Esophagus squamous epithelium (tissue), 5 donors: ENCODE results near the gene FMNL1. TPM values are rescaled to one million over a fixed set of nuclear protein-coding genes. Genes with fewer than 3 reads are reported as not detected.
A peak's percentile ranks its signal among the peaks of the same experiment; 100 is the strongest.
"Not testable (repeated sequence)": the region's sequence is repeated elsewhere in the genome, so short reads cannot be mapped to it uniquely, and the experiment has no call there.

ENCODE experiments used
- DNase-seq: peaks from one replicate; lab custom pipeline; 2025; lab: John Stamatoyannopoulos, UW
- H3K27ac ChIP-seq, 4 donors: fragments of 200-600 bp; sonication (generic); one replicate each; pipeline ENCODE4 v1.5.1; 2016 to 2019; ENCODE audit warnings: mild to moderate bottlenecking in 1 of 4
- H3K27me3 ChIP-seq, 4 donors: fragments of 200-600 bp; sonication (generic); 1 replicate in 3 of 4; 2 replicates in 1 of 4; pipeline versions ENCODE4 v1.5.1 to v1.6.0; 2017 to 2021; ENCODE audit warnings: antibody characterized with exemption in 1 of 4
- H3K36me3 ChIP-seq, 3 donors: fragments of 200-600 bp; sonication (generic); one replicate each; pipeline ENCODE4 v1.5.1; 2016 to 2019
- H3K4me1 ChIP-seq, 3 donors: fragments of 200-600 bp; sonication (generic); one replicate each; pipeline ENCODE4 v1.5.1; 2017 to 2019
- H3K4me3 ChIP-seq, 4 donors: fragments of 200-600 bp; sonication (generic); 1 replicate in 3 of 4; 2 replicates in 1 of 4; pipeline ENCODE4 v1.5.1; 2016 to 2019; ENCODE audit warnings: mild to moderate bottlenecking in 2 of 4, moderate library complexity in 1 of 4
- H3K9me3 ChIP-seq, 3 donors: fragments of 200-600 bp; sonication (generic); one replicate each; pipeline ENCODE4 v1.5.1; 2016 to 2019
- POLR2A ChIP-seq, 4 donors: fragments of 450-650 bp; IDR thresholded peaks; one replicate each; pipeline ENCODE4 v1.6.1; 2017; ENCODE audit warnings: antibody characterized with exemption in 4 of 4, mild to moderate bottlenecking in 4 of 4, moderate library complexity in 3 of 4
- WGBS, 2 donors: methylation state at CpG; one replicate each; pipeline ENCODE4 v1.1.5; 2018; 5-methylcytosine and 5-hydroxymethylcytosine counted together
- intact Hi-C: fragments of 100-400 bp; cut with DNase I; formaldehyde crosslinking; loops from one replicate; pipeline ENCODE4 v1.15.0; 2022
- total RNA-seq, 4 donors: library from RNA; depleted of rRNA; stranded (reverse); fragments of >200 nt; gene quantifications; one replicate each; pipeline ENCODE4 v1.1.0, GENCODE V29; 2016
- TF ChIP-seq, protein P1 (sequence below), 6 experiments: fragments of 450-650 bp in 4 of 6; fragments of 200-600 bp in 2 of 6; sonication (generic) in 2 of 6; IDR thresholded peaks; one replicate each; pipeline ENCODE4 v1.5.1; 2016 to 2019; ENCODE audit warnings: antibody characterized with exemption in 6 of 6, mild to moderate bottlenecking in 4 of 6, moderate library complexity in 4 of 6
- donor health status: DM: yes; HTN: yes; CAD: no.

FMNL1 gene
- total RNA-seq, 4 donors from 2014 or later, result 3.5 to 16.8 (median 6.9) TPM

DNA sequence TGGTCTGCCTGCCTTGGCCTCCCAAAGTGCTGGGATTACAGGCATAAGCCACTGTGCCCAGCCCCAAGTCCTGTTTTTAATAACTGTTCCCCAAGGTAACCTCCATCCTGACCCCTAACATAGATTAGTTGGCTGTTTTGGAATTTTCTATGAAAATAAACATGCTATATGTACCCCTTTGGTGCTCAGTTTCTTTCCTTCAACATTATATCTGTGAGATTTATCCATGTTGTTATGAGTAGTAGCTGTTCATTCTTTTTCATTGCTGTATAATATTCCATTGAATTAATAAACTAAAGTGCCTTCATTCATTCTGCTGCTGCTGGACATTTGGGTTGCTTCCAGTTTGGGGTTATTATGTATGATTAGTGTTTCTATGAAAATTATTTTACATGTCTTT lies 26.3 kb upstream of the FMNL1 start:
- TF ChIP-seq, protein P1, sequence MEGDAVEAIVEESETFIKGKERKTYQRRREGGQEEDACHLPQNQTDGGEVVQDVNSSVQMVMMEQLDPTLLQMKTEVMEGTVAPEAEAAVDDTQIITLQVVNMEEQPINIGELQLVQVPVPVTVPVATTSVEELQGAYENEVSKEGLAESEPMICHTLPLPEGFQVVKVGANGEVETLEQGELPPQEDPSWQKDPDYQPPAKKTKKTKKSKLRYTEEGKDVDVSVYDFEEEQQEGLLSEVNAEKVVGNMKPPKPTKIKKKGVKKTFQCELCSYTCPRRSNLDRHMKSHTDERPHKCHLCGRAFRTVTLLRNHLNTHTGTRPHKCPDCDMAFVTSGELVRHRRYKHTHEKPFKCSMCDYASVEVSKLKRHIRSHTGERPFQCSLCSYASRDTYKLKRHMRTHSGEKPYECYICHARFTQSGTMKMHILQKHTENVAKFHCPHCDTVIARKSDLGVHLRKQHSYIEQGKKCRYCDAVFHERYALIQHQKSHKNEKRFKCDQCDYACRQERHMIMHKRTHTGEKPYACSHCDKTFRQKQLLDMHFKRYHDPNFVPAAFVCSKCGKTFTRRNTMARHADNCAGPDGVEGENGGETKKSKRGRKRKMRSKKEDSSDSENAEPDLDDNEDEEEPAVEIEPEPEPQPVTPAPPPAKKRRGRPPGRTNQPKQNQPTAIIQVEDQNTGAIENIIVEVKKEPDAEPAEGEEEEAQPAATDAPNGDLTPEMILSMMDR (IDR thresholded peaks at IDR 0.05), result no peak
- no peak for TF ChIP-seq POLR2A (IDR thresholded peaks at IDR 0.05)
- no peaks in the 10 kb centered on the region for H3K9me3 ChIP-seq
- no peaks in the 10 kb centered on the region for H3K27me3 ChIP-seq
- no peak overlapping the region for H3K27ac ChIP-seq
- H3K36me3 ChIP-seq, result no peaks in the 10 kb centered on the region
- H3K4me1 ChIP-seq, result peaks cover 3 to 20% (median 3%) of the 10 kb centered on the region in 3 donors
- intact Hi-C loops, result no loop called here
- no peak overlapping the region for H3K4me3 ChIP-seq
- no peak for DNase-seq

DNA sequence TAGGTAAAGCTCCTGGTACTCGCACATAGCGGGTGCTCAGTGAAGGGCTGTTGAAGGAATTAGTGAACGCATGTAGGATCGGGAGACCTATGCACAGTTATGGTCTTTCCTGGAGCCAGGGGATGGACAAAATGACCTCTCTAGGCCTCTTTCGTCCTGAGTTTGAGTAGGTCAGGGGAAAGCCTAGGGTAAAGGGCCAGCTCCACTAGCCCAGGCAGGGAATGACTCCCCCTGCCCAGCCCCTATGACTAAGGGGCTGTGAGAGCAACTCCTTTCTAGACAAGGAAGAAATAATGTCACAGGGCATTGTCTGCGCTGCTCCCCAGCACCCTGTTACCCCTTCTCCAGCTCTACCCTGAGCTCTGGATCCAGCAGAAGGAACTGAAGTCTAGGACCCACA lies 24.6 kb upstream of the FMNL1 start:
- Histone ChIP-seq H3K27ac (peak overlapping the region in 3 of 4 donors; percentile 49 to 62 (median 60)), H3K36me3 (no peaks in the 10 kb centered on the region), H3K9me3 (no peaks in the 10 kb centered on the region), H3K4me3 (no peak overlapping the region), H3K27me3 (no peaks in the 10 kb centered on the region), H3K4me1 (peaks cover 10 to 37% (median 14%) of the 10 kb centered on the region in 3 donors)
- TF ChIP-seq POLR2A (IDR thresholded peaks at IDR 0.05), result no peak
- TF ChIP-seq, protein P1 (IDR thresholded peaks at IDR 0.05), result no peak
- 53 to 72% methylated on average over 5 to 6 of the region's 6 CpGs for WGBS, 2 donors
- DNase-seq, result no peak
- intact Hi-C loops, result loop anchor here (1.0 kb wide), 1 partner anchor 62 kb away; the partner anchor contains the start of gene ACBD4

GRCh38 chr17:45197555-45198334 lies 23.9 kb upstream of the FMNL1 start:
- peaks cover 10 to 39% (median 14%) of the 10 kb centered on the region in 3 donors for H3K4me1 ChIP-seq
- TF ChIP-seq POLR2A (IDR thresholded peaks at IDR 0.05), result no peak
- TF ChIP-seq, protein P1 (IDR thresholded peaks at IDR 0.05), result peak; percentile 98 to 99 (median 99)
- H3K27me3 ChIP-seq, result no peaks in the 10 kb centered on the region
- DNase-seq, result peak; percentile 39
- H3K27ac ChIP-seq, result peak overlapping the region; percentile 35 to 62 (median 54)
- H3K9me3 ChIP-seq, result no peaks in the 10 kb centered on the region
- intact Hi-C loops, result loop anchor here (1.0 kb wide), 1 partner anchor 62 kb away; the partner anchor contains the start of gene ACBD4
- 2 to 3% methylated on average over 6 to 12 of the region's 16 CpGs for WGBS, 2 donors
- H3K36me3 ChIP-seq, result no peaks in the 10 kb centered on the region
- peak overlapping the region in 2 of 4 donors; percentile 14 to 24 for H3K4me3 ChIP-seq

GRCh38 chr17:45200701-45201100 lies 21.0 kb upstream of the FMNL1 start:
- no peak overlapping the region for H3K4me3 ChIP-seq
- 24 to 26% methylated on average over 9 of the region's 9 CpGs for WGBS, 2 donors
- TF ChIP-seq POLR2A (IDR thresholded peaks at IDR 0.05), result no peak
- TF ChIP-seq, protein P1 (IDR thresholded peaks at IDR 0.05), result no peak
- H3K9me3 ChIP-seq, result no peaks in the 10 kb centered on the region
- H3K36me3 ChIP-seq, result no peaks in the 10 kb centered on the region
- no peak for DNase-seq
- intact Hi-C loops, result no loop called here
- peaks cover 10 to 39% (median 14%) of the 10 kb centered on the region in 3 donors for H3K4me1 ChIP-seq
- H3K27me3 ChIP-seq, result no peaks in the 10 kb centered on the region
- H3K27ac ChIP-seq, result peak overlapping the region in 3 of 4 donors; percentile 25 to 60 (median 57)

DNA sequence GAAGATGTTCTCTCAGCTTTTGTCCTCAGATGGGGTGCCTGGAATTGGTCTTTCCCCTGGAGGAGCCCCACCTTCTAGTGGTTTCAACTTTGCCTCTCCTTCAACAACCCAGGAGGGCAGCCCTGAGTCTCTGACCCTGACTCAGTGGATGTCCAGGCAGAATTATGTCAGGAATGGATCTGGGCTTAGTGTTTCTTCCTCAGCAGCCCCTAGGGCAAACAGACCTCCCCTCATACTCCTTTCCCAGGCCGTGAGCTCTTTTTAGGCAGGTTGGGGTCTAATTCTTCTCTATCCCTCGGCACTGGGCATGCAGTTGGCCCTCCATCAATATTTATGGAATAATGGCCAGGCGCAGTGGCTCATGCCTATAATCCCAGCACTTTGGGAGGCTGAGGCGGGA lies 20.2 kb upstream of the FMNL1 start:
- H3K4me3 ChIP-seq, result no peak overlapping the region
- TF ChIP-seq, protein P1 (IDR thresholded peaks at IDR 0.05), result no peak
- TF ChIP-seq POLR2A (IDR thresholded peaks at IDR 0.05), result no peak
- no peak for DNase-seq
- peaks cover 10 to 39% (median 14%) of the 10 kb centered on the region in 3 donors for H3K4me1 ChIP-seq
- H3K27me3 ChIP-seq, result no peaks in the 10 kb centered on the region
- intact Hi-C loops, result no loop called here
- no peaks in the 10 kb centered on the region for H3K36me3 ChIP-seq
- H3K27ac ChIP-seq, result peak overlapping the region; percentile 25 to 68 (median 58)
- no peaks in the 10 kb centered on the region for H3K9me3 ChIP-seq
- 80 to 90% methylated on average over 1 to 3 of the region's 4 CpGs for WGBS, 2 donors

- intact Hi-C loops, H3K9me3 ChIP-seq, DNase-seq, H3K27me3 ChIP-seq, H3K4me3 ChIP-seq, H3K36me3 ChIP-seq: not testable (repeated sequence)
- H3K4me1 ChIP-seq, result peaks cover 10 to 39% (median 14%) of the 10 kb centered on the region in 3 donors
- H3K27ac ChIP-seq, result peak overlapping the region; percentile 25 to 68 (median 58)
- 66 to 68% methylated on average over 5 to 6 of the region's 6 CpGs for WGBS, 2 donors
Measured at GRCh38 chr17:45201880-45202279, 19.8 kb upstream of the FMNL1 start.
